BJ (cell line): ENCODE measurements around the gene FLAD1. TPM values are rescaled to one million over a fixed set of nuclear protein-coding genes. Genes with fewer than 3 reads are reported as not detected.

Source experiments
- CTCF ChIA-PET: fragments of 350-600 bp; formaldehyde crosslinking; extraction: SDS; loops from one replicate; lab custom pipeline; 2021; ENCODE audit warnings: antibody characterized with exemption, inconsistent platforms; lab: Yijun Ruan, JAX
- POLR2A ChIA-PET: fragments of 300-600 bp; sonication (Branson Sonifier 250); formaldehyde crosslinking; extraction: SDS; loops from one replicate; lab custom pipeline; 2021; ENCODE audit warnings: antibody characterized with exemption; lab: Charles Lee
- DNase-seq: peaks from one replicate; pipeline ENCODE4 v3.0.0-alpha.2; 2011; ENCODE audit warnings: low read depth
- H3K27me3 ChIP-seq: 2 replicates; pipeline ENCODE4 v1.6.0; 2011; ENCODE audit warnings: low read length; ENCODE audit not compliant: control insufficient read depth, insufficient read depth
- H3K36me3 ChIP-seq: 2 replicates; pipeline ENCODE4 v1.5.1; 2011; ENCODE audit warnings: low read length; ENCODE audit not compliant: control insufficient read depth, insufficient read depth
- H3K4me3 ChIP-seq: 2 replicates; pipeline ENCODE4 v1.5.1; 2011; ENCODE audit warnings: low read depth, mild to moderate bottlenecking, control low read depth, low read length
- CTCF ChIP-seq: IDR thresholded peaks from 2 replicates; pipeline ENCODE4 v1.5.1; 2011; ENCODE audit warnings: low read depth, mild to moderate bottlenecking, control low read depth, inconsistent platforms, low read length, moderate library complexity; ENCODE audit not compliant: insufficient read depth
- polyA plus RNA-seq: library from polyadenylated mRNA; depleted of rRNA; stranded (reverse); fragments of >200 nt; gene quantifications from 2 replicates; pipeline ENCODE4 v1.2.3, GENCODE V29; 2011

Gene FLAD1
- polyA plus RNA-seq, 1 experiment, result 40.5 TPM

GRCh38 chr1:154937085-154937987 lies 45.8 kb upstream of the FLAD1 start:
- ChIA-PET POLR2A (interaction anchor here (0.7 to 1.2 kb wide), 2 partner anchors 35 to 345 kb away, joined by 3 to 5 read pairs; no protein-coding TSS in a partner anchor), CTCF (interaction anchor here (0.6 to 1.9 kb wide), 15 partner anchors 11 to 603 kb away, joined by 3 to 6 read pairs (median 4); partner anchors contain the start of genes ADAM15 and PBXIP1)
- no peaks in the 10 kb centered on the region for H3K27me3 ChIP-seq
- no peaks in the 10 kb centered on the region for H3K36me3 ChIP-seq
- H3K4me3 ChIP-seq, result peak overlapping the region; percentile 83
- TF ChIP-seq CTCF, result peak; percentile 40
- peak; percentile 61 for DNase-seq

GRCh38 chr1:154937988-154938386 lies 45.2 kb upstream of the FLAD1 start:
- Histone ChIP-seq H3K36me3 (no peaks in the 10 kb centered on the region), H3K27me3 (no peaks in the 10 kb centered on the region), H3K4me3 (peak overlapping the region; percentile 83; the same call in 1 of the 2 replicates)
- POLR2A ChIA-PET, result interaction anchor here (1.2 kb wide), 1 partner anchor 35 kb away, joined by 3 read pairs; no protein-coding TSS in a partner anchor
- no peak for DNase-seq
- CTCF ChIA-PET, result interaction anchor here (1.0 to 1.7 kb wide), 4 partner anchors 10 to 82 kb away, joined by 3 to 5 read pairs (median 4); no protein-coding TSS in a partner anchor
- TF ChIP-seq CTCF, result no peak

GRCh38 chr1:154938604-154939399 lies 44.3 kb upstream of the FLAD1 start:
- CTCF ChIA-PET, result interaction anchor here (1.2 to 1.6 kb wide), 3 partner anchors 26 to 79 kb away, joined by 3 to 4 read pairs (median 3); no protein-coding TSS in a partner anchor

GRCh38 chr1:154940213-154940560 lies 43.0 kb upstream of the FLAD1 start:
- Histone ChIP-seq H3K36me3 (peaks cover 2% of the 10 kb centered on the region; the same call in 1 of the 2 replicates), H3K27me3 (no peaks in the 10 kb centered on the region), H3K4me3 (no peak overlapping the region)
- POLR2A ChIA-PET, result no interaction called here
- CTCF ChIA-PET, result interaction anchor here (1.1 to 1.6 kb wide), 4 partner anchors 27 to 461 kb away, joined by 3 to 5 read pairs (median 4); partner anchors contain the start of gene EFNA3
- TF ChIP-seq CTCF, result no peak
- DNase-seq, result no peak

More at GRCh38 chr1:154938604-154939399, 44.3 kb upstream of the FLAD1 start:
- TF ChIP-seq CTCF, result no peak
- POLR2A ChIA-PET, result interaction anchor here (1.2 kb wide), 1 partner anchor 34 kb away, joined by 3 read pairs; no protein-coding TSS in a partner anchor
- no peaks in the 10 kb centered on the region for H3K36me3 ChIP-seq
- H3K27me3 ChIP-seq, result no peaks in the 10 kb centered on the region
- H3K4me3 ChIP-seq, result no peak overlapping the region
- no peak for DNase-seq
